HL-60 (cell line): ENCODE data around the gene ZSCAN12.

ENCODE experiments used
- DNase-seq, 2 experiments: peaks; one replicate each; pipeline ENCODE4 v3.0.0-alpha.2; 2010 to 2020; ENCODE audit warnings: low read depth in 1 of 2, low spot score in 1 of 2
- H3K27ac ChIP-seq: fragments of 250-450 bp; sonication (Bioruptor Pico); replicated peaks from 2 replicates; pipeline ENCODE4 v1.5.1; 2020; ENCODE audit warnings: mild to moderate bottlenecking, moderate library complexity
- H3K27me3 ChIP-seq: fragments of 250-450 bp; sonication (Bioruptor Pico); 2 replicates; pipeline ENCODE4 v1.5.1; 2021; ENCODE audit warnings: mild to moderate bottlenecking, moderate library complexity; ENCODE audit not compliant: insufficient read depth, poor library complexity, severe bottlenecking
- H3K4me3 ChIP-seq: replicated peaks from 2 replicates; pipeline ENCODE4 v1.5.1; 2011; ENCODE audit warnings: mild to moderate bottlenecking, control low read depth, low read length; ENCODE audit not compliant: insufficient read depth
- CTCF ChIP-seq: IDR thresholded peaks from one replicate; pipeline ENCODE4 v1.5.1; 2011; ENCODE audit warnings: low read length, control low read depth, inconsistent platforms; ENCODE audit not compliant: insufficient read depth
- GABPA ChIP-seq: IDR thresholded peaks from 2 replicates; pipeline ENCODE4 v1.6.1; 2012; ENCODE audit warnings: low read depth
- POLR2AphosphoS5 ChIP-seq: IDR thresholded peaks from 2 replicates; pipeline ENCODE4 v1.6.1; 2012; ENCODE audit warnings: low read depth
- REST ChIP-seq: IDR thresholded peaks from 2 replicates; pipeline ENCODE4 v1.6.1; 2012; ENCODE audit warnings: low read depth; ENCODE audit not compliant: insufficient replicate concordance
- SPI1 ChIP-seq: IDR thresholded peaks from 2 replicates; pipeline ENCODE4 v1.6.1; 2012; ENCODE audit warnings: low read depth, mild to moderate bottlenecking, borderline replicate concordance

ZSCAN12 gene

GRCh38 chr6:28377879-28378278 lies 21.7 kb downstream of the ZSCAN12 start:
- H3K4me3 ChIP-seq: no peak overlapping the region
- DNase-seq: no peak
- H3K27me3 ChIP-seq: no peaks in the 10 kb centered on the region
- H3K27ac ChIP-seq: no peak overlapping the region
- no peak for TF ChIP-seq POLR2AphosphoS5

GRCh38 chr6:28373925-28374324 lies 25.6 kb downstream of the ZSCAN12 start:
- Histone ChIP-seq H3K4me3 (no peak overlapping the region), H3K27ac (no peak overlapping the region), H3K27me3 (no peaks in the 10 kb centered on the region)
- TF ChIP-seq CTCF (no peak), SPI1 (no peak), GABPA (no peak), REST (no peak), POLR2AphosphoS5 (no peak)
- DNase-seq: no peak

GRCh38 chr6:28371706-28372451 lies 27.7 kb downstream of the ZSCAN12 start:
- no peaks in the 10 kb centered on the region for H3K27me3 ChIP-seq
- no peak for DNase-seq
- H3K4me3 ChIP-seq: no peak overlapping the region

More at GRCh38 chr6:28371706-28372451, 27.7 kb downstream of the ZSCAN12 start:
- no peak overlapping the region for H3K27ac ChIP-seq
- no peak for TF ChIP-seq CTCF
- no peak for TF ChIP-seq GABPA
- TF ChIP-seq REST: no peak
- TF ChIP-seq POLR2AphosphoS5: no peak
- no peak for TF ChIP-seq SPI1
